Measurements from ENCODE around the gene B4GAT1.

The B4GAT1 gene

DNA sequence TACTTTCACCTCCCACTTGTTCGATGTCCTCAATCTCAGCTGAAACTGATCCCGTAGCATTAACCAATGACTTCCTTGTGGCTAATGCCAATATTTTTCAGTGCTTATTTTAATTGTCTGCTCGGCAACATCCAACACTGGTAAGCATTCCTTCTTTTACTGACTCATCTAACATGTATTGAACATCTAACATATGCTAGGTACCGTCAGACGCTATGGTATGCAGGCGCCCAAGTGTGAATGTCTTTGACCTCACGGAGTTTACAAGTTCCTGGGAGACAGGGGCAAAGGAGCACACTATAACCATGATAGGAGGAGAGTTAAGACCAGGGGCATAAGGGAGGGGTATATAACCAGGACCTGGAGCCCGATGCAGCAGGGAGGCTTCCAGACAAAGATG lies 4.3 kb downstream of the B4GAT1 start:
- TF ChIP-seq CTCF (IDR thresholded peaks at IDR 0.05; ENCODE audit: insufficient read depth, missing control alignments): no peak
- FAIRE-seq (no peak), DNase-seq (ENCODE audit: insufficient read length, low spot score) (no peak)

DNA sequence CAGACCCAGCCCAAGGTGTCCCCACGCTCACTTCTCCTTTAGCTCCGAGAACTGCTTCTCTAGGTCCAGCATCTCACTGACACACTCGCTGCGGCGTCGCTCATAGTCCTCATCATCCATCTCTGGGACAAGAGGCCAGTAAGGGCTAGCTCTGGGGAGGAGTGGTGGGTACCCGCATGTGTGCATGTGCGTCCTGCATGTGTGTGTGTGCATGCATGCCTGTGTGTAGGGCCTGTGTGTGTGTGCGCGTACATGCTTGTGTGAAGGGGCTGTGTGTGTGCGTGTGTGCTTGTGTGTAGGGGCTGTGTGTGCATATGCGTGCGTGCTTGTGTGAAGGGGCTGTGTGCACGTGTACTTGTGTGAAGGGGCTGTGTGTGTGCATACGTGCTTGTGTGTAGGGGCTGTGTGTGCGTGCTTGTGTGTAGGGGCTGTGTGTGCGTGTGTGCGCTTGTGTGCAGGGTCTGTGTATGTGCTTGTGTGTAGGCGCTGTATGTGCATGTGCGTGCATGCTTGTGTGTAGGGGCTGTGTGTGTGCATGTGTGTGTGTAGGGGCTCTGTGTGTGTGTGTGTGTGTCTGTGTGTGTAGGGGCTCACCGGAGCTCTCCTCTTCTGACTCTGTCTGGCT lies 5.8 kb downstream of the B4GAT1 start:
- FAIRE-seq: no peak

GRCh38 chr11:66340596-66341501 lies 6.6 kb downstream of the B4GAT1 start:
- TF ChIP-seq CTCF (IDR thresholded peaks at IDR 0.05; ENCODE audit: insufficient read depth, missing control alignments): no peak
- DNase-seq (ENCODE audit: insufficient read length, low spot score): no peak
- FAIRE-seq: no peak

More for the DNA sequence above, 5.8 kb downstream of the B4GAT1 start:
- no peak for DNase-seq (ENCODE audit: insufficient read length, low spot score)
- no peak for TF ChIP-seq CTCF (IDR thresholded peaks at IDR 0.05; ENCODE audit: insufficient read depth, missing control alignments)

DNA sequence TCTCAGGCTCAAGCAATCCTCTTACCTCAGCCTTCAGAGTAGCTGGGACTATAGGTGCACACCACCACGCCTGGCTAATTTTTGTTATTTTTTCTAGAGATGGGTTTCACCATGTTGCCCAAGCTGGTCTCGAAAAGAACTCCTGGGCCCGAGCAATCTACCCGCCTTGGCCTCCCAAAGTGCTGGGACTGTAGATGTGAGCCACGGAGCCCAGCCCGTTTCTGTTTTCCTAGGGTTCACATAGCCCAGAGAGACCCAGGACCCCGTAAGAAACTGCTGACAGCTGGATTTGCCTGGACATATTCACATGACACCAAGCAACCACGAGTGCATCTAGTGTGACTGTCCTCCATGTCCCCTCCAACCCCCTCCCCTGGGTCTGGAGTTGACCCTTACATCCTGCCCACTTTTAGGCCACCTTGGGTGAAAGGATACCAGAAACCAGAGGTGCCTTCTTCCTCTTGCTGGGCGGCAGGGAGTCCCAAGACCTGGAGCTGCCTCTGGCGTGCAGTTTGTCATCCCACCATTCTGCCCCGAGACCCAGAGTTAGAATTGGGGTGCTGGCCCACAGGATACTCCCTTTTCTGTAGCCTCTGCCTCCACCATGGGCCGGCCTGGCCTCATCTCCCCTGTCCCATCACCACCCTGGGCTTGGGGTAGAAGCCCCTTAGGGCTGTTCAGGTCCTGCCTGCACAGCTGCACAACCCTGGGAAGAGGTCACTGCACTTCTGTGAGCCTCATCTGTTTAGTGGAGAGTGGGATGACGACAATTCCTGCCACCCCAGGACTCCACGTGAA lies 7.5 kb downstream of the B4GAT1 start:
- no peak for DNase-seq (ENCODE audit: insufficient read length, low spot score)

DNA sequence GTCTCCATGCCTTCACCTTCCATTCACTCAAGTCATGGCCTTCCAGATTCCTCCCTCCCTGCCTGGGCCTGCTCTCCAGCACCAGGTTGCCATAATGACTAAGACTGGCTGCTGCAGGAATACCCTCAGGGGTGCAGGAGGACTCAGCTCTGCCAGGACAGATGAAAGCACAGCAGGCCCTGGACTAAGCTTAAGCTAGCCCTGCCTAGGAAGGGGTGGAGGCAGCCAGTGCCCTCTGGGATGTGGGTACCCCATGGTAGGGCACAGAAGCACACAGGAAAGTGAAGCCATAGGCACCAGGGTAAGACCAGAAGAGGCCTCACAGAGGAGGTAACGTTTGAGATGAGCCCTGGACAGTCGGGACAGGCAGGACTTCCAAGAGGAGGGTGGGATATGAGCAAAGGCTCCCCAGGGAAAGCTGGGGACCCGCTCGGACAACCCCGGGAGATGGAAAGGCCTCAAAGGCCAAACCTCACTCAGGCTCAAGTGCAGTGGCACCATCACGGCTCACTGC lies 8.2 kb downstream of the B4GAT1 start:
- no peak for FAIRE-seq
- no peak for TF ChIP-seq CTCF (IDR thresholded peaks at IDR 0.05; ENCODE audit: insufficient read depth, missing control alignments)
- no peak for DNase-seq (ENCODE audit: insufficient read length, low spot score)

More for the DNA sequence above, 7.5 kb downstream of the B4GAT1 start:
- TF ChIP-seq CTCF (IDR thresholded peaks at IDR 0.05; ENCODE audit: insufficient read depth, missing control alignments): no peak
- FAIRE-seq: no peak

DNA sequence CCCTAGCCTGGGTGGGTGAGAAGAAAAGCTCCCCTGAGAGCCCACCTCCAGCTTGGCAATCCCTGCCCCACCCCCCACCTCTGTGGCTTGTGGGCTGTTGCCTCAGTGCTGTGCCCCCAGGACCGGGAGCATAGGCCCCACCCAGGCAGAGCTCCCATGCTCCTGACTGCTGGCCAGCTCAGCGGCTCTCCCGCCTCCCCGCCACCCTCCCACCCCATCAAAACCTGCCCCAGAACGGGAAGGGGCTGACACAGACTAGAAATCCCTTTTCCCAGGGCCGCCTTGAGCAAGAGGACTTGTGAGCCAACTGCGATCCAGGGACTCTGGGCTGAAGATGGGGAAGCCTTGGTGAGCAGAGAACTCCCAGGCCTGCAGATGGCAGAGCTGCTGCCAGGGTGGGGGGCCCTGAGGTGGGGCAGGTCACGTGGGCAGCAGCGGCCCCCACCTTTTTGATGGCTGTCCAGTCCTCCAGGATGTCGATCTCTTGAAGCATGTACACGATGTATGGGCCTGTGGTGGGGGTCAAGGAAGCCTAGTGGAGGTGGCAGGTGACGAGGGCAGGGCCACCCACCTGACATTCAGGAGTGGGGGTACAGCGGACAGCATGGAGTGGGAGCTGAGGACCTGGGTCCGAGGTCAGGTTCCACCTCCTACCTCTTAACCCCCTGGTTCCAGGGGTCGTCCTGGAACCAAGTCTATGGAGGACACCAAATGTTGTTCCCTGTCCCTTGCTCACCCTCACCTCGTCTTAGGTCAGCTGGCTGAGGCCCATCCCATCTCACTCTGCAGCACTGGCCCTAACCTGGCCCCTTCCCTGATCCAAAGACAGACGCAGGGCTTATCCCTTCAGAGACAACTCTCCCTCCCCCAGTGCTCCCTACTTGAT lies 8.9 kb downstream of the B4GAT1 start:
- FAIRE-seq: no peak
- no peak for TF ChIP-seq CTCF (IDR thresholded peaks at IDR 0.05; ENCODE audit: insufficient read depth, missing control alignments)
- no peak for DNase-seq (ENCODE audit: insufficient read length, low spot score)
